SK-MEL-5 (cell line): ENCODE measurements around the gene ALDH1A3. TPM values are rescaled to one million over a fixed set of nuclear protein-coding genes. Genes with fewer than 3 reads are reported as not detected.

ENCODE experiments used
- DNase-seq: peaks from one replicate; pipeline ENCODE4 v3.0.0-alpha.2; 2016; ENCODE audit warnings: low read depth, low spot score
- in situ Hi-C: cut with HindIII; loops from 2 replicates; pipeline ENCODE4 v1.10.0; 2016; ENCODE audit warnings: low sequenced_read_pairs, high pct_unique_total_duplicates, low pct_unique_long_range_greater_than_20kb
- total RNA-seq: library from RNA; depleted of rRNA; stranded (reverse); fragments of >200 nt; shearing (Covaris generic); gene quantifications from 2 replicates; pipeline ENCODE4 v1.2.3, GENCODE V29; 2014

ALDH1A3 gene
- total RNA-seq, 1 experiment from 2014 or later, result 0.34 TPM

DNA sequence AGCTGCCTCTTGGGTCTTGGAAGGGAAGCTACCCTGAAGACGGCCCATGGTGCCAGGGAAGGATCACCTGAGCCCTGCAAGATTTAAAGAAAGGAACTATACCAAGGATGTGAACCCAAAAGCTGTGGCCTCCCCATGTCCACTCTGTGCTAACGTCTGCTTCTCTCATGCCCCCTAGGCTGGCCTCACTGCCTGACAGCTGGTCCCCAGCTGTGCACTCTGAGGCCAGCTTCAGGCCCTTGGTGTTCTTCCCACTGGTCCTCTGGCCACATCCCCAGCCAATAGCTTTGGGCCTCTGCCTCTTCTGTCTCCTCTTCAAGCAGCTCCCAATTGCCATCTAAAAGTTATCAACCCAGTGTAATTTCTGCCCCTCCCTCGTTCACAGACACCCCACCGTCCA is 34.3 kb downstream of the ALDH1A3 start:
- in situ Hi-C loops, result no loop called here
- no peak for DNase-seq

DNA sequence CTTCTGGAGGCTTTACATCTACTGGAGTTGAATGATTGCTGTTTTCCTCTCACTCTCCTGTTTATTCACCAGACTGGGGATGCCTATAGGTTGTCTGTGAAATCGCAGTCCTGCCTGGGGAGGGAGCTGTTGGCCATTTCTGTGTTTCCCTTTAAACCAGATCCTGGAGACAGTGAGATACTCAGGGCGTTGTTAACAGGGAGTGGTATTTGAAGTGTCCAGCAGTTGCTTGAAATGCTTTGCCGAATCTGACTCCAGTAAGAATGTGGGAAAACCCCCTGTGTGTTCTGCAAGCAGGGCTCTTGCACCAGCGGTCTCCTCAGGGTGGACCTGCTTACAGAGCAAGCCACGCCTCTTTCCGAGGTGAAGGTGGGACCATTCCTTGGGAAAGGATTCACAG is 35.2 kb downstream of the ALDH1A3 start:
- DNase-seq, result peak; percentile 15
- in situ Hi-C loops, result no loop called here

DNA sequence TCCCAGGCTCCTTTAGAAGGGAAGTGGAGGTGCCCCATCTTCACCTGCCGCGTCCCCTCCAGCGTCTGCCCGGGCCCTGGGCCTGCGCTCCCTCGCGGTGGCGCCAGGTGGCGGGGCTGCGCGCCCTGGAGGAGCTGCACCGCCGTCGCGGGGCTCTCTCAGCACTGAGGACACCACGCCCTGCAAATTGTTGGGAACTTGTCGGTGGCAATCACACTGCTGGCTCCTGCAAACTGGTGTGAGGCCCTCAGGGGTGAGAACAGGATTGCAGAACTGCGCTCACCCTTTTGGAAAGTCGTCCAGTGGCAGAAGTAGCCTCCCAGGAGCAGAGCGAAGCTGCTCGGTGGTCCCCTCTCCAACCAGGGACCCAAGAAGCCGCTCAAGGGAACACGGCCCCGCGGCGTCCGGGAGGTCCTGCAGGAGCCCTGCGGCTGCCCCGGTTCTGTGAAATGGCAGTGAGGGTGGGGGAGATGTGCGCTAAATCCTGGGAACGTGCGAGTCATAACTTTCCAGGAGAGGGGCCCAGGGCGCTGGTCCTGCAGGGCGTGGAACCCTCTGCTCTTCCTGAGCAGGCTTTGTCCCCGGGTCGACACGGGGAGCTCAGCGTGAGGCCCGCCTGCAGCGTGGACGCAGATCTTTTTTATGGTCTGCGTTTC is 38.5 kb downstream of the ALDH1A3 start:
- in situ Hi-C loops, result no loop called here

DNA sequence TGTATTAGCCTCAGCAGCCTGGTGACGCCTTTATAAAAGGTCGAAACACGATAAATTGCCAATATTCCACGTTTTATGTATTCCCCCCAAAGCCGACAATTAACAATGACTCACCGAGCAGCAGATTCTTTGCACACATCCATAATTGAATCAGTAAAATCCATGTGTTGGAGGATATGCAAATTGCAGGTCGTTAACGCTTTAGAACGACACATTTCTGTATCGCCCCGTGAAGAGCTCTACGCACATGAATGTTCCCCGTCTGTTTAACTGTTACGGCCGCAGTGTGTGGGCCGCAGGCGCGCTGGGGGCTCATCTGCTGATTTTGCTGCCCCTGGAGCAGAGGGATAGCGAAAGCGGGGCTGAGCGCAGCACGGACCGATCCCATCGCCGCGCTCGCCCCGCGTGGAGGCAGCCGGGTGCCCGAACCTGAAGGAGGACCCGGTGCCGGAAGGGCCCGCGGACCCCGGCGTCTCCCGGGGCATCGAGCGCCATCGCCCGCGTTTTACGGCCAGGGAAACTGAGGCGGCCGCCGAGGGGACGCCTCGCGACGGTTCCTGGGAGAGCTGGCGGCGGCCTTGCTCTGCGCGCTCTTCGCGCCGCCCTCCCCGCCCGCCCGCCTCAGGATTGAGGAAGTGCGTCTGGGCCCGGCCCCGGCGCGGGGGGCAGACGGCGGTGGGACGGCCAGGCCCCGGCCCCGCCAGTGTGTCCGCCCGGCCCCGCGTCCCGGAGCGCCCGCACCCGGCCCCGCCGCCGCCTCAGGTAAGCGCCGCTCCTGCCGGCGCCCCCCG is 39.3 kb downstream of the ALDH1A3 start, which contains the start of gene LRRK1:
Gene LRRK1, plus strand, starts transcription at position 668 of the 791 bp plus-strand sequence. CDS start 5,276 bp downstream, outside the sequence.
- no peak for DNase-seq
- in situ Hi-C loops, result no loop called here

More for the DNA sequence above, 38.5 kb downstream of the ALDH1A3 start:
- peak; percentile 51 for DNase-seq

DNA sequence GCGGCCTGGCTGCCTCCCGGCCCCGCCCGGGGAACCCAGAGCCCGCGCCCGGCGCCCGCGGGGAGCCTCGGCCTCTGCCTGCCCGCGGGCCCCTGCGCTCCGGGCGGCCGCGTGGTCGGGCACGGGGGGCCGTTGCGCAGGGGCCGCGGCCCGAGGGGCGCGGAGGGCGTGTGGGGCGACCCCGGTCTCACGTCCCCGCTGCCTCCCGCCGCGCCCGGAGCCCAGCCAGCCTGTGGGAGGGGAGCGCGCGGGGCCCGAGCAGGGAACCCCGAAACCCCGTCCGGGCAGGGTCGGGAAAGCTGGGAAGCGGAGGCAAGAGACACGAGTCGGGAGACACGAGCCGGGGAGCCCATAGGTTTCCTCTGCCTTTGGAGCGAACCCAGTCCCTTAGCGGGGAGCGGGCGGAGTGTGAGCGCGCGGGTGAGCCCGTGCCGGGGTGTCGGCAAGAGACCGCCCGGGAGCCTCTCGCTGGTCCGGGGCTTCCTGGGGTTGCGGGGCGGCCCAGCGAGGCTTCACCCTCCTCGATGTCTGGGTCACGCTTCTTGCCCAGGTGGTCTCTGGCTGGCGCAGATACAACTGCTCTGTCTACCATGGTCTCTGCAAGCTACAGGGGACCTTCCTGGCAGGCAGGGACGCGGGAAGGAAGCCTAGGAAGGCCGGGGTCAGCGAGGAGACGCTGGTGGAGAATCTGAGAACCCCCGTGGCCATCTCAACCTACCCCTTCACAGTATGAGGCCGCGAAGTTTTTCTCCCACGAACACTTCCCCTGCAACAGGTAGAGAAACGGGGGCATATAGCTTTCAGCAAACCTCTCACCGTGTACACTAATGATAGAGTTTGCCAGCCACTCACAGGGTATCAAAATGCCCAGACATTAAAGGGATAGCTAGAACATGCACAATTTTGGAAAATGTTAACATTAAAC is 40.1 kb downstream of the ALDH1A3 start:
- in situ Hi-C loops, result no loop called here
- no peak for DNase-seq

DNA sequence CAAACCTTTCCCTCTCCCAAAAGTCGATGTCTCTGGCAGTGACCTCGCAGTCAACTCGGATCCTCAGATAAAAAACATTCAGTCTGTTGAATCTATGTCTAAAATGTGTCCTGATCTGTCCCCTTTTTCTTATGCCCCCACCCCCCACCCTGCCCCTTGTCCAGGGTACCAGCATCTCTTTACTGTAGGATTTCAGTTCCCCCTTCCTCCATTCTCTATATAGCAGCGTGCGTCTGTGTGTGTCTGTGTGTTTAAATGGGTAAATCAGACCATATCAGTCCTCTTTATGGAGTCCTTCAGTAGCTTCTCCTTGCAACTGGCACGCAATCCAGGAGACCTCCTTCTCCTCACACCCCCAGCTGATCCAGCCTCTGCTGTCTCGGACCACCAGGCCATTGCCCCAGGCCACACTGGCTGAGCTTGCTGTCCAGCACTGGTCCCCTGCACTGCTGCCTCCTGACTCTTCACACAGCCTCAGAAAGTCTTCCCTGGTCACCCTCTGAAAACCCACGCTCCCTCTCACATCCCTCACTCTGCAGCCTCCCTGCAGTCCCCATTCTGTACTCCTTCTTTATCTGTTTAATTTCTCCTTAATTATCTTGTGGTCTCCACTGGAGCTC is 41.0 kb downstream of the ALDH1A3 start:
- no peak for DNase-seq
- in situ Hi-C loops, result no loop called here

DNA sequence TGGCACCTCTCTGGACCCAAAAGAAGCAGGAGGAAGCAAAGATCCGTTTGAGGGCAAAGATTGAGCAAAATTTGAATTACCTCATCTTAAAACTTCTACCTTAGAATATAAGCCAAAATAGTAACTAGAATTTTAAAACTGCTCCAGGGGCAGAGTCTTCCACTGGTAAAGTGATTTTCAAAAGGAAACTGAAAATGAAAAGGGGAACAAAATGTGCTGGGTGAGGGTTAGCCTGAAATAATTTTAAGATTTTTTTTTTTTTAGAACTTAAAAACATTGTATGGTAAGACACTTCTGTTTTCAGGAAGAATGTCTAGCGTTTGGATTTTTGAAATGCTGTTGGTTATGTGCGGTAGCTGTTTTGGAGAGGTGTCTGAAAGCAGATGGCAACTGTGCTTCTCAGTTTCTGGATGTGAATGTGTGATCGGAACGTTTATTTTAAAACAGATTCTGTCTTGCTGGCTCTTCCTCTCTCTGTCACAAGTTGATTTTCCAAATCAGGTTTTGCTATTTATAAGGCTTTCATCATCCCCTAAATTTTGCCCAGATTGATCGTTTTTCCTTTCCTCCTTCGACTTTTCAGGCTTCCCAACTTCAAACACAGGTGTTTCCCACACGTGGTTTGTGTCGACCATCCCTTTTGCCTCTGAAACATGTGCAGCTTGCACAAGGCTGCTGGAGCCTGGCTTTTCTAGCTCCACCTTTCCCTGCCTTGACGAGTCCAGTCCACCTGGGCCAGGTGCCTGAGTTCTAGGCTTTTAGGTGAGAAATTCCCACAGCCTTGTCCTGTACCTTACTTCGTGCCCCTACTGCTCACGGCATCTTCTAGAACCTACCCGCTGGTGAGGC is 42.8 kb downstream of the ALDH1A3 start:
- in situ Hi-C loops, result no loop called here

DNA sequence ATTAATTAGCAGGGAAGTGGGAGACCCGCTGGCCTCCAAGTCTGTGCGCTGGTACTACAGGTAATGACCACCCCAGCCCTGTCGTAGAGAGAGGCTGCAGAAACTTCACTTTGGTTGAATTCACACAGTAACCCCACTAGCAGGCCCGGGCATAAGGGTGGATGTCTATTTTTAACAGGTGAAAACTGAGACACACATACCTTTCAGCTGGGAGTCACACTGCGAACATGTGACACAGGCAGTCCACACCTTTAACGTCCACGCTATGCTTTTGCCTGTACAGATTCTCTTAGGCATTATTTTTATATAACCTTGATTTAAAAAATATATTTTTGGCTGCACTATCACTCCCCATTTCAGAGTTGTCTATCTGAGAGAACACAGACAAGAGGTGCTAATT is 43.4 kb downstream of the ALDH1A3 start:
- DNase-seq, result no peak
- in situ Hi-C loops, result no loop called here

More for the DNA sequence above, 42.8 kb downstream of the ALDH1A3 start:
- no peak for DNase-seq

DNA sequence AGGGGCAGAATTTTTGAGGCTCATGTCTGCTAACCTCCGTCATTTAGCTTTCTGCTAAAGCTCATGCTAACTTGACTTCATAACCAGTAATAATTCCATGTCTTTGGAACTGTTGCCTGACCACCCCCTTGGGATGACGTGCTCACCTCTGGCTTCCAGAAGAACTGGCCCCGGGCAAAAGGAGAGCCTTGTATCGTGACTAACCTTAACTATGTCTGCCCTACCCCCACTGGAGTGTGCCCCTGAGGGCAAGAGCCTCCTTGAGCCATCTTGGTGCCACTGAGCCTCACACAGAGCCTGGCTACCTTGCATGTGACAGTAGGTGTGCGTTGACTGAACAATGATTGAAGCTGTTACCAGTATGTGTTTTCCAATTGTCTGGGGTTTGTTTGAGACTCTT is 44.3 kb downstream of the ALDH1A3 start:
- DNase-seq, result no peak
- in situ Hi-C loops, result no loop called here

DNA sequence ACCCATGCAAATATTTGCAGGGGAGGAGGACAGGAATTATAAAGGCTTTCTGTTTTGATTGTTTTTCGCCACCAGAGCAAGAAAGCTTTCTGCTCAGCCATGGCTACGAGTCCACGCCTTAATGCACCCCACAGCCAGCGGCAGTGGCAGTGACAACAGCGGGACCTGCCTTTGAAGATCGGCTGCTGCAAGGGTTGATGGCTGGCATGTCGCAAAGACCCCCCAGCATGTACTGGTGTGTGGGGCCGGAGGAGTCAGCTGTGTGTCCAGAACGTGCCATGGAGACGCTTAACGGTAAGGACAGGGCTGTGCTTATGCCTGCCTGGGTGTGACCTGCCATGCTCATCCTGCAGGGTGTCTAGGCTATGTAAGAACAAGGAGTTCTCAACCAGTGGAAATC is 44.8 kb downstream of the ALDH1A3 start:
- no peak for DNase-seq
- in situ Hi-C loops, result no loop called here

DNA sequence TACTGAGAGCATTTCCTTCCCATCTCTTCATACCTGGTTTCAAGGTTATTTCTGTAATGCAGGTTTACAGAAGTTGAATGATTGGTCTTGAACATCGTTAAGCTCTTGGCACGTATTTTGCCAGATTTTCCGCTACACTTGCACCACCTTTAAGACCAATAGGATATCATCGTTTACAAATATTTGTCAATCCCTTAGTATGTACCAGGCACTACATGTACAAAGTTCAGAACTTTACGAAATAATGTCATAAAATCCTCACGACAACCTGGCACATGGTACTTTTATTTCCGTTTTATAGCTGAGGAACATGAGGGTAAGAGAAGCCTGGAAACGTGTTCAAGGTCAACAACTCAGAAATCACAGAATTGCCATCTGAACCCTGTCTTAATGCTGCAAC is 45.8 kb downstream of the ALDH1A3 start:
- no peak for DNase-seq
- in situ Hi-C loops, result no loop called here

DNA sequence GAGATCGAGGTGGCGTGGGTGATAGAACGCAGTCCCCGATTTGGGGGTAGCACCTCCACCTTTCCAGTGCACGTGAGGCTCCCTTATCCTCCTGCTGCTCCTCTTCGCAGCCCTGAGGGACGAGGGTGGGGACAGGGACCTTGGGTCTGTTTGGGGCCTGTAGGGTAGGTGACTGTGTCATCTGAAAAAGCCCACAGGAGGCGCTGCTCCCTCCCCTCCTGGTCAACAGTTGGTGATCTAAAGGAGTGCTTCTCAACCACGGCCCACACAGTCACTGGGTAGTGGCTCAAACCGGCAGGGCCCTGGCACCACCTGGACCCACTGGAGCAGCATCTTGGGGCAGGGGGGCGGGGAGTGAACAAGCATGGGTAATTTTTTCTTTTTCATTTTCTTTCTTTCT is 46.6 kb downstream of the ALDH1A3 start:
- DNase-seq, result peak; percentile 46
- in situ Hi-C loops, result no loop called here

DNA sequence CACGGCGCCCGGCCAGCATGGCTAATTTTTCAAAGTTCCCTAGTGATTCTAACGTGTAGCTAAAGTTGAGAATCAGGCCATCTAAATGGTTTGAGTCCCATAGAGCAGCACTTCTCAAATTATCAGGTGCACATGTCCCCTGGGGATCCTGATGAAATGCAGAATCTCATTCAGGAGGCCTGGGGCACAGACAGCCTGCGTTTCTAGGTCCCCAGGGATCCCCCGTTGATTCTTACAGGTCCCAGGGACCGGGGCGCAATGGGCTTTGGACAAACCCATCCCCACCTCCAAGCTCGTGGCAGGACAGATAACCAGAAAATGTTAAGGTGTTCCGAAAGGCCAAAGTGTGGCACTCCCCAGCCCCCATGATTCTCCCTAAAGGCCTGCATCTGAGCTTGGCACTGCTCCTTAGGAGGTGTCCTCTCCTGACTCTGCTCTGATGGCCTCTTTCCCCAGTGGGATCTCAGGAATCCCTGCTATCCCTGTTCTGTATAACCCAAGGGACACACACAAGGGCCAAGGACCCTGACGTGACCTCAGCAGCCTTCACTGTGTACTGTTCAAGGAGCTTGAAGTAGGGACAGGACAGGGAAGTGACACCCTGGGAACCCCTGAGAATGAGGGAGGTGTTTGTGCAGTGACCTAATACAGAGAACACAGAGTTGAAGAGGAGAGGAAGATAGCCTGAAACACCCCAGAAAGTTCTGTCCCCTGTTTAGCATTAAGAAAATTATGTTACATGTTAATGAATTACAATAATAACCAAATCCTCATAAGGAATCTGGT is 47.5 kb downstream of the ALDH1A3 start:
- in situ Hi-C loops, result no loop called here
- DNase-seq, result no peak

DNA sequence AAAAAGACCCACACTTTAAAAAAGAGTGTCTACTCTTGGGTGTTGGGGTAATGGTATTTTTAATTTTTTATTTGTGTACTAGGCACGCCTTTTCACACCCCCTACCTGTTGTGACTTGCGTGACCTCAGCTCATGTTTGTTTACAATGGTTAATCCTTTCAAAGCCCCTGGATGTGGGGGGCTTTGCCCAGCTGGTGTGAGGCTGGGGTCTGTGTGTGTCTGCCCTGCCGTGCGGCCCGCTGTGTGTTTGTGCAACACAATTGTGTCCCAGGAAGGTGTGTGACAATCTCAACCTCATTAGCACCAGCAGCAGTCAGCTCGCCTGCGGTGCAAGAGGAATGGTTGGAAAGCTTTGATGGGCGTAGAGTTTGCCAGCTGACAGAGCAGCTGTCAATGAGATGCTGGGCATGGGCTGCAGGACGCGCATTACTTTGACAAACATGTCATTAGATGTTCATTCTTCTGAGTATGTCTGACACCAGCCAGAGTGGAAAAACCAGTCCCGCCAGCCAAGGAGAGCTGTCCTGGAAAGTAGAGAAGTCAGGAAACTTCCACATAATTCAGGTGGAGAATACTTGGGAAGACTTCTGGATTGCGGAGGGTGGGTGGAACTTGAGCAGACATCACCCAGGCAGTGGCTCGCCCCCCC is 49.1 kb downstream of the ALDH1A3 start:
- in situ Hi-C loops, result no loop called here
- DNase-seq, result no peak

DNA sequence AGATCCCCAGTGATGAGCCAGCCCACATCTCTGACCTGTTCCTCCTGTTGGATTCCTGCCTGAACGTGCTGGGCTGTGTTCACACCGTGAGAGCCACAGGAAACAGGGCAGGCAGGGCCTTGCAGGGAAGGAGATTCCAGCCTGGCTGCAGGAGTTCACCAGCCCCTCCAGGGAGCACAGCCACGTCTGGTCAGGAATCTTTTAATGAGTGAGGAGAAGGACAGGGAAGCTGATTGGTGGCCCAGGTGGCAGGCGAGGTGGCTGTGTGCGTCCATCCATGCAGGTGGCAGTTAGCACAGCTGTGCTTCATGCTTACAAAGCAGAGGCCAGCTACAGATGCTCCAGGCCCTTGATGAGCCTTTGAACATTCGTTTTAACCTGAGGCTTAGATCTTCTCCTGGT is 50.0 kb downstream of the ALDH1A3 start:
- DNase-seq, result no peak
- in situ Hi-C loops, result no loop called here
